ENCODE data around the gene MLLT6.
A peak's percentile ranks its signal among the peaks of the same experiment; 100 is the strongest.

The MLLT6 gene

DNA sequence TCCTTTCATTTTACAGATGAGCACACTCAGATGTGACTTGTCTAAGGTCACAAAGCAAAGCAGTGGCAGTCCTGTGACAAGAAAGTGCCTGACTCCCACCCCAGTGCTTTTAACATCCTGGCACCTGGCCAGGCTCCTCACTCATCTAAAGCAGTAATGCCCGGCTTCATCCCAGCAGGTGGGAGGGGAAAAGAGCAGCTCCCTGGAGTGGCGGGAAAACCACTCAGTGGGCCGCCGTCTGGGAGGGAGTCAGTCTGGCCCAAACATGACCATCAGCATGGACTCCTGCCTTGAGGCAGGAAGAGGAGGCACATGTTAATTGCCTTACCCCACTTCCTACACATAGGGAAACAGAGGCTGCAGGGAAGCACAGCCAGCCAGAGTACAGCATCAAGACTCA lies 40.5 kb downstream of the MLLT6 start:
- Histone ChIP-seq H2AFZ (ENCODE audit: low read length) (no peak overlapping the region), H3K4me3 (ENCODE audit: low read length, poor library complexity, severe bottlenecking) (peak overlapping the region; percentile 97), H4K20me1 (ENCODE audit: insufficient read depth, low read length, poor library complexity, severe bottlenecking) (peaks cover 11% of the 10 kb centered on the region), H3K79me2 (ENCODE audit: insufficient read depth, low read length) (peaks cover 63% of the 10 kb centered on the region), H3K4me2 (ENCODE audit: low read depth, low read length, poor library complexity, severe bottlenecking) (peak overlapping the region; percentile 99), H3K4me1 (ENCODE audit: insufficient read depth, low read length, poor library complexity, severe bottlenecking) (peaks cover 61% of the 10 kb centered on the region), H3K9ac (ENCODE audit: low read depth, low read length, poor library complexity, severe bottlenecking) (peak overlapping the region; percentile 96), H3K27me3 (ENCODE audit: insufficient read depth, low read length, poor library complexity, severe bottlenecking) (no peaks in the 10 kb centered on the region), H3K9me2 (replicated peaks; ENCODE audit: low read depth, low read length) (no peaks in the 10 kb centered on the region), H3K36me3 (ENCODE audit: insufficient read depth, low read length) (no peaks in the 10 kb centered on the region), H3K9me3 (ENCODE audit: insufficient read depth, low read depth, low read length) (no peaks in the 10 kb centered on the region), H3F3A (ENCODE audit: low read depth) (0 out of 2 replicates have a peak, but pooled peaks cover 3% of the 10 kb centered on the region)
- TF ChIP-seq EZH2phosphoT487 (IDR thresholded peaks at IDR 0.05; ENCODE audit: borderline replicate concordance), result no peak
- TF ChIP-seq, protein P1, sequence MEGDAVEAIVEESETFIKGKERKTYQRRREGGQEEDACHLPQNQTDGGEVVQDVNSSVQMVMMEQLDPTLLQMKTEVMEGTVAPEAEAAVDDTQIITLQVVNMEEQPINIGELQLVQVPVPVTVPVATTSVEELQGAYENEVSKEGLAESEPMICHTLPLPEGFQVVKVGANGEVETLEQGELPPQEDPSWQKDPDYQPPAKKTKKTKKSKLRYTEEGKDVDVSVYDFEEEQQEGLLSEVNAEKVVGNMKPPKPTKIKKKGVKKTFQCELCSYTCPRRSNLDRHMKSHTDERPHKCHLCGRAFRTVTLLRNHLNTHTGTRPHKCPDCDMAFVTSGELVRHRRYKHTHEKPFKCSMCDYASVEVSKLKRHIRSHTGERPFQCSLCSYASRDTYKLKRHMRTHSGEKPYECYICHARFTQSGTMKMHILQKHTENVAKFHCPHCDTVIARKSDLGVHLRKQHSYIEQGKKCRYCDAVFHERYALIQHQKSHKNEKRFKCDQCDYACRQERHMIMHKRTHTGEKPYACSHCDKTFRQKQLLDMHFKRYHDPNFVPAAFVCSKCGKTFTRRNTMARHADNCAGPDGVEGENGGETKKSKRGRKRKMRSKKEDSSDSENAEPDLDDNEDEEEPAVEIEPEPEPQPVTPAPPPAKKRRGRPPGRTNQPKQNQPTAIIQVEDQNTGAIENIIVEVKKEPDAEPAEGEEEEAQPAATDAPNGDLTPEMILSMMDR (conservative IDR thresholded peaks at IDR 0.05; ENCODE audit: low read length), result no peak

DNA sequence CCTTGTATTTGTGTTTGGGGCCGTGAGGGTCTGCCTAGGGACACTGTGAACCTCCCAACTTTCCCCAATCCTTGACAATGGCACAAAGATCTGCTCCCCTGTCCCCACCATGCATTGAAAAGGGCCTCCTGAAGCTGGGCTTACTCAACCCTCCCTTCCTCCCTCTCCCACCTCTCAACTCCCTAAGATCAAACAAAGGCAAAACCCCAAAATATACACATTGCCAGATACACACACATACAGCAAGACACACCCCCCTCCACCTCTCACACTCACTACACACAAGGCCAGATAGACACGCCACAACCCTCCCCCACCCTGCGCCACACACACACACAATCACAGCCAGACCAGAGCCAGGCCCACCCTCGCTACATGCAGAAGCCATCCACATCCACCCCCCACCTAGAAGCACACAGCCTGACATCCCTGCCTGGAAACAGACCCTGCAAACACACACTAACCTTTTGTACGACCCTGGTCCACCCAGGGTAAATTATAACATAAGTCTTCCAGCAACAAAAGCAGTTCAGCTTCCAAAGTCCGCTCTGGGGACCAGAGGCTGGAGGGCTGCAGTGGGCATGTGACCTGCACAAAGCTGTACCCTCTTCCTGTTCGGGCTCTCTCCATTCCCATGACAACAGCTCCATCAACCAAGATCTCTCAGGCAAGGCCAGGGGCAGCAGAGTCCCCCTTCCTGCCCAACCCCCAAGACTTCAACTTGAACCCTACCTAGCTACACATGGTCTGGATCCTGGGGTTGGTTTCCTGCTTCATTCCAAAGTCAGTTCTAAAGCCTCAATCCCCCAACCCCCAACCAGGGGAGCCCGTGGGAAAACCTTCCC lies 41.2 kb downstream of the MLLT6 start:
- Histone ChIP-seq H3K36me3 (ENCODE audit: insufficient read depth, low read length) (no peaks in the 10 kb centered on the region), H2AFZ (ENCODE audit: low read length) (no peak overlapping the region), H3K79me2 (ENCODE audit: insufficient read depth, low read length) (peaks cover 58% of the 10 kb centered on the region), H3K4me1 (ENCODE audit: insufficient read depth, low read length, poor library complexity, severe bottlenecking) (peaks cover 64% of the 10 kb centered on the region), H3K27me3 (ENCODE audit: insufficient read depth, low read length, poor library complexity, severe bottlenecking) (no peaks in the 10 kb centered on the region), H4K20me1 (ENCODE audit: insufficient read depth, low read length, poor library complexity, severe bottlenecking) (peaks cover 11% of the 10 kb centered on the region), H3K4me2 (ENCODE audit: low read depth, low read length, poor library complexity, severe bottlenecking) (peak overlapping the region; percentile 99), H3K9ac (ENCODE audit: low read depth, low read length, poor library complexity, severe bottlenecking) (peak overlapping the region; percentile 96), H3K4me3 (ENCODE audit: low read length, poor library complexity, severe bottlenecking) (peak overlapping the region; percentile 97), H3K9me3 (ENCODE audit: insufficient read depth, low read depth, low read length) (no peaks in the 10 kb centered on the region), H3K9me2 (replicated peaks; ENCODE audit: low read depth, low read length) (no peaks in the 10 kb centered on the region), H3F3A (ENCODE audit: low read depth) (peaks cover 8% of the 10 kb centered on the region; the same call in 1 of the 2 replicates)
- no peak for TF ChIP-seq EZH2phosphoT487 (IDR thresholded peaks at IDR 0.05; ENCODE audit: borderline replicate concordance)
- TF ChIP-seq, protein P1 (conservative IDR thresholded peaks at IDR 0.05; ENCODE audit: low read length), result no peak

DNA sequence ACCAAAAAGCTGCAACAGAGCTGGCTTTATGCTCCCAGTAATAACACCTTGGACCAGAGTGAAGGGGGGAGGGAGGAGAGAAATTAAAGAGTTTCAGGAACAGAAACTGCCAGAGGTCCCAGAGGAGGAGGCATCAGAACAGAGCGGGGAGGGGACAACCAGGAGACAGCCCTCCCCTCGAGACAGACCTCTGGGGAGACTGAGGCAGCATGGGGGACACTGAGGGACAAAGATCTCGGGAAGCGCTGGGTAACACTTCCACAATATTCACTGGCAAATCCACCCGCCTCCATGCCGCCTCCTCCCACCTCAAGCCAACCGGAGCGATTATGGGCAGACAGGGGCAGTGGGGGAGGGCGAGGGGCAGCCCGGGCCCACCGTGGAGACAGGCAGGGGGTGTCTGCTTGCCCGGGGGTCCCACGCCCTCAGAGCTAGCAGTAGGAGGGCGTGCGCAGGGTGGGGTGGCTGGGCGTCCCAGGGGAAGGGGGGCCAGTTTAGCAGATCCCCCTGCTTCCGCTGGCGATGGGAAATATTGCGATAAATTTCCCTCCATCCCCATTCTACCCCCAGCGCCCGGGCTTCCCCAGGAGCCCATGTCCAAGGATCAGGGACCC lies 41.9 kb downstream of the MLLT6 start:
- TF ChIP-seq, protein P1 (conservative IDR thresholded peaks at IDR 0.05; ENCODE audit: low read length), result no peak
- TF ChIP-seq EZH2phosphoT487 (IDR thresholded peaks at IDR 0.05; ENCODE audit: borderline replicate concordance), result no peak
- Histone ChIP-seq H3K27me3 (ENCODE audit: insufficient read depth, low read length, poor library complexity, severe bottlenecking) (no peaks in the 10 kb centered on the region), H3K79me2 (ENCODE audit: insufficient read depth, low read length) (peaks cover 51% of the 10 kb centered on the region), H4K20me1 (ENCODE audit: insufficient read depth, low read length, poor library complexity, severe bottlenecking) (peaks cover 11% of the 10 kb centered on the region), H3K4me2 (ENCODE audit: low read depth, low read length, poor library complexity, severe bottlenecking) (peak overlapping the region; percentile 99), H3K9ac (ENCODE audit: low read depth, low read length, poor library complexity, severe bottlenecking) (peak overlapping the region; percentile 96), H3K9me3 (ENCODE audit: insufficient read depth, low read depth, low read length) (no peaks in the 10 kb centered on the region), H2AFZ (ENCODE audit: low read length) (peak overlapping the region; percentile 68), H3K9me2 (replicated peaks; ENCODE audit: low read depth, low read length) (no peaks in the 10 kb centered on the region), H3K4me3 (ENCODE audit: low read length, poor library complexity, severe bottlenecking) (peak overlapping the region; percentile 97), H3K4me1 (ENCODE audit: insufficient read depth, low read length, poor library complexity, severe bottlenecking) (peaks cover 59% of the 10 kb centered on the region), H3K36me3 (ENCODE audit: insufficient read depth, low read length) (no peaks in the 10 kb centered on the region), H3F3A (ENCODE audit: low read depth) (peaks cover 11% of the 10 kb centered on the region; the same call in 1 of the 2 replicates)

All from Loucy (cell line).